COLO829 (cell line): ENCODE data around the gene TUBB1.

Experiments
- DNase-seq: peaks from one replicate; pipeline ENCODE4 v3.0.0; 2012; ENCODE audit warnings: low spot score

Gene TUBB1

DNA sequence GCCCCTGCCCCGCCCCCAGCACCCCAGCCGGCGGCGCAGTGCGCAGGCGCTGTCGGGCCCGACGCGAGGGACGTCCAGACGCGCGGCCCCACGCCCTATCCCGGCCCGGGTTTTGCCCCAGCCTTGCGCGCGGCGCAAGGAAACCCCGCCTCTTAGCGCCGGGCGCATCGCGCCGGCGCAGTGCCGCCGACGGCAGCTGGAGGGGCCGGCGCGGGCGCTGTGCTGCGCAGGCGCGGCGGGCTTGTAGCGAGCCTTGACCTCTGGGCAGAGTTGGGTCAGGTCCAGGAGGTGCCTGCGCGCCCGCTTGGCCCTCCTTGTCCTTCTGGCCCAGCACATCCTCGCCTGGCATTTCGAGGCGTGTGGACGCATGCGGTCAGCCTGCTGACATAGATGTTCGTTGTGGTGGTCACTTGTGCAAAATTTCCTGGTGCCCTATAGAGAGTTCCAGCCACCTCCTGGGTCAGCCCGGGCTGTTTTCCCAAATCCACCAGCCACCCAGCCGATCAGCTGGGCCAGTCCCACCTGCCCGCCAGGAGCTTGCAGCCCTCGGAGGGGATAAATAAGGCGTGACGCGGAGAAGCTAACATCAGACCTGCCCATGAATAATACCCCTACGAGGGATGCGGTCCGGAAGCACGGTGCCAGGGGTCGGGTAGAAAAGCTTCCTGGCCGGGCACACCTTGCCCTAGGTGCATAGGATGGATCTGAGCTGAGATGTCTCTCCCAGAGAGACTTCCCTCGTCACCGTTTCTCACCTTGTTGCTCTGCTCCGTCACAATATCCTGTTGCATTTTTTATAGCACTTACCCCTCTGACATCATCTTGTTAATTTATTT, 23.8 kb downstream of the TUBB1 start:
- peak; percentile 99 for DNase-seq

DNA sequence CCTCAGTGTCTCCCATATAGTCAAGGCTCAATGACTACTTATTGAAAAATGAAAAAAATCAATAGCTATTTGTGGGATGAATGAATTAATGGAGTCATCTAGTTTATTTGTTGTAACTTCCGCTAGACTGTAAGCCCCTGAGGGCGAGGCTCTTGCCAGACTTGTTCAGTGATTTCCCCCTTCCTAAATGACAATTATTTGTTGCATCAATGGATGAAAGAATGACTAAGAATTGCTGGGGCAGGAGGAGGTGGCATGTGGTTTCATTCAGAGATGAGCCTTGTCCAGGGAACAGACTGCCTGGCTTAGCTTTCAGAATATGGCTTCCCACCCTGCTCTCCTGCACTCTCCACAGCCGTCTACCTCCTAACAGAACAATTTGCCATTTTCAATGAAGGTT, 24.5 kb downstream of the TUBB1 start:
- DNase-seq = peak; percentile 63

DNA sequence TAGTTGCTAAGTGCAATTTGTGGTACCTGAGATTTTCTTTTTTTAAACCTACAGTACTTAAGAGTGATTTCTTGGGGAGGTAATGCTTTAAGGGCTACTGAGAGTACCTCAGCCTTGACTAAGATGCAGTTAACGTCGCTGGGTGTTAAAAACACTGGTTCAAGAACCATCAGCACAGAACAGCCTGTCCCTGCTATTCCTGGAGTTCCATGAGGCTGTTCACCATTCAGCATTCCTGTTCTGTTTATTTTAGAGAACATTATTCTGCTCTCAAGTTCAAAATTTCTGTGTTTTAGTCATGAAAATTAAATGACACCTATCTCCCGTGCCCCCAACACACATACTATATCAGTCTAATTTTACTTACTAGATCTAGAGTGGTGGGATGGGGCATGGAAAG, 25.1 kb downstream of the TUBB1 start:
- DNase-seq = no peak

DNA sequence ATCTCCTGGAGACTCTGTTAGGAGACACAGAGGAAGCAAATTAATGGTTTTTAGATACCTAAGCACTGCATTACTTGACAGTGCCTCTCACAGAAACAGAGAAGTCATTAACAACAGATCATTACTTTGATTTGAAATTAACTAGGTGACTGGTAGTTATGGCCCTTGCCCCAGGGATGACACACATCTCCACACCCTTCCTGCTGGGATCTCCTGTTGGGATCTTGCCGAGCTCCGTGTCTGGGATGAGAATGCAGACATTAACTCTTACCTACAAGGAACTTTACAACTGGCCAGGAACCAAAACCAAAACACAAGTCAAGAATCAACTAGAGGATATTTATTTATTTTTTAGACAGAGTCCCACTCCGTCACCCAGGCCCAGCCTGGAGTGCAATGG, 25.6 kb downstream of the TUBB1 start:
- no peak for DNase-seq

DNA sequence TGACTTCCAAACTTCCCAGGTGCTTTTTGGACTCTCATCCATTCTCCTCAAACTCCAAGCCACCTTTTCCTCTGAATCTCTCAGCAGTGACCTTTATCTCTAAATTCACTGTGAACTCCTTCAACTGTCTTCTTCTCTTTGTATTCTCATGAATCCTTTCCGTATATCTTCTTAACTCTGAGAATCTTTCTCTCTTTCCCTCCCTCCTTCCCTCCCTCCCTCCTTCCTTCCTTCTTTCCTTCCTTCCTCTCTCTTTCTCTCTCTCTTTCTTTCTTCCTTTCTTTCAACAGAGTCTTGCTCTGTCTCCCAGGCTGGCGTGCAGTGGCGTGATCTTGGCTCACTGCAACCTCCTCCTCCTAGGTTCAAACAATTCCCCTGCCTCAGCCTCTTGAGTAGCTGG, 27.6 kb downstream of the TUBB1 start:
- no peak for DNase-seq

DNA sequence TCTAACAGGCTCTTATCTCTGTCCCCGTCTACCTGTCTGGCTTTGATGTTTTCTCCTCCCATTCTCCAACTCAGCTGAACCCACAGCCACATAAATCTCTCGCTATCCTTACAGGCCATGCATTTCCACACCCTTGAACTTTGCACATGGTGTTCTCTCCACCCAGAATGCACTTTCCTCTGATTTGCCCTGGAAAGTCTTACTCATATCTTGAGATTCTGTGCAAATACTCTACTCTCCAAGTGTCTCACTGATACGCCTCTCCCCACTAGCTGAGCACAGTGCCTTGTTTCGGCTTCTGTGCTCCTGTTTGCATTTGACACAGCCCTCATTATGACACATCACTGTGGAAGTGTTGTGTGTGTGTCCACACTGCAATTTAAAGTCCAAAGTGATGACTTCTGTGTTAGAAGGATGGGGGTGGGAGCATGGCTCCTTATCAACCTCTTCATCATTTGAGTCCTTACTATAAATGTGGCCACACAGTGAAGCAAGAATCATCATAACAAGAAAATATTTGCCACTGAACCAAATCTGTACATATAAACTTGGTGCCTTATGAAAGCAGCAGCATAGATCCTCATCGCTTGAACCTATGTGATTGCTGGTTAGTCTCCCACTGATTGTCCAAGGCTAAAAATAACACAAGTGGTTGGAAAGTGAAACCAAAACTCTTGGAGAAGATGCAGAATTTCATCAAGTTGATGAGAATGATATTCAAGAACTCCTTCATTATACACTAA, 28.9 kb downstream of the TUBB1 start:
- DNase-seq = no peak

DNA sequence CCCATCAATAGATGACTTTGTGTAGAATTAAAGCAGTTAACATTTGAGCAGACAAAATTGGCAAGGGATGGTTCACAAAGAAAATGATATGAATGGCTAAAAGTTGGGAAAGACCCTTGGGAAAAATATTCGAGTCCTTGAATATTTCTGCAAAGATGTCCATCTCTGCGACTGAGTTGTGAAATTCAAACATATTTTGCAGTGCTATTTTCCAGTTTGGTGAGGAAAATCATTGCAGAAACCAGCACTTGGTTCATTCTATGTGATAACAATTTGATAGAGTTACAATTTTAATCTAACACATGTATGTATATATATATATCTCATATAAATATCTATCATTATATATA, 29.4 kb downstream of the TUBB1 start:
- DNase-seq = no peak

DNA sequence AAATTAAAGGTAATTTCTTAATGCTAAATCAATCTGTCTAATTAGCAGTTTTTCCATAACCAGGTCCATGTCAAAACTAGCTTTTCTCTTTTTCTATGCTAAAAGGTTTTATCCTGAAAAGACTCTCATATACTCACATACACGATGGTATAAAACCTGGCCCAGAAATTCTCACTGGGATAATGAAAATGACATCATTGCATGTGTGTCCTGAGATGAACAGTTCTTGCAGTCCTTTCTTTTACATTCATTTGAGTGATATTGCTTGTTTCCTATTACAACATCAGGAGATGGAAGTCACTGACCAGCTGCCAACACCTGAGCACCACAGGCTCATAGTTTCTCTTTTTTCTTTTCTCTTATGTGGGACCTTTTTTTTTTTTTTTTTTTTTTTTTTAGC, 31.2 kb downstream of the TUBB1 start:
- DNase-seq = no peak

DNA sequence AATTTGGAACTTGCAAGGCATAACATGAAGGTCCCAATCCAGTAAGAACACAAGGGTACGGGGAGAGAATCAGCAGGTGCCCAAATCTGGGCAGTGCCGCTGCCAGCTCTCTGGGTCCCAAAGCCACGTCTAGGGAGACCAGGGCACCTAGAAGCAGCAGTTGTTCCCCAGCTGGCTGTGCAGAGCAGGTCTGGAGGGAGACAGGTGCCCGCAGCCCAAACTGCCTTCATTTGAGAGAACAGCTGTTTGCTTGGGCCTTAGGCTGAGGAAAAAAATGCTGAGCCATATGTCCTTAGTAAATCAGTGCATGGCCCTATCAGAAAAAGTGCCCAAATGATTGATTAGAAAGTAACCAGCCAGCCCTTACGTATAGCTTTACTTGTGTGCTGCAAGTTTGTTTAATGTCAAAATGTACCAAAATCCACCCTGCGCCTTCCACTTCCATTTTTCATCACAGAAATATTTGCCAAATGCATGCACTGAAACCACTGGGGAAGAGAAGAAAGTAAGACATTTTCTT, 32.5 kb downstream of the TUBB1 start:
- no peak for DNase-seq

DNA sequence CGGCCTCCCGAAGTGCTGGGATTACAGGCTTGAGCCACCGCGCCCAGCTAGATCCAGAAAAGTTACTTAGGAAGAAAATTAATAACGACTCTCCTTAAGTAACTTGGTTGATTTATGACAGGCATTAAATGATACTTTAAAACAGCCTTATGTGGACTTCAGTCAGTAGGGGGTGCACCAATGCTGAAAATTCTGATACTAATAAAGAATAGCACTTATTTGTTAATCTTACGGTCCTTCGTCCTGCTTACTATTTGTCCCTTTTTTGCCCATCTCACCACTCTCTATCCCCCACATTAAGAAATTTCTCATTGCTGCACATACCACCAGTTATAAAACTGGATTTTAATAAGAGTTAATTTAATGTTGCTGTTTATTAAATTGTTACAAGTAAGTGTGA, 36.1 kb downstream of the TUBB1 start:
- DNase-seq = peak; percentile 40

DNA sequence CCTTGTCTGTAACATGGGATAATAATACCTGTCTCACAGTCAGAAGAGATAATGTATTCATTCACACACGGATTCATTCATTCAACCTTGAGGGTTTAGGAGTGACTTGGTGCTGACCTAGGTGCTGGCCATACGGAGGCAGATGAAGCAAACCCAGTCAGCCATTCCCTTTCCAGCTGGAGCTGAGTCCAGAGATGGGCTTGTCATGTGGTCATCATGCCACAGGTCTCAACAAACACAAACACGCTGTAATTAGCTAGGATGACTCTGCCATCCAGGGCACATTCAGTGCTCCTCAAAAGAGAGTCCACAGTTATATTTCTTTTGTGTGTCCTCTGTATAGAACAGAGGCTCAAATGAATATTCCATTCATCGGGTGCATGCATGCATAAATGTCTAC, 42.9 kb downstream of the TUBB1 start:
- DNase-seq = no peak

DNA sequence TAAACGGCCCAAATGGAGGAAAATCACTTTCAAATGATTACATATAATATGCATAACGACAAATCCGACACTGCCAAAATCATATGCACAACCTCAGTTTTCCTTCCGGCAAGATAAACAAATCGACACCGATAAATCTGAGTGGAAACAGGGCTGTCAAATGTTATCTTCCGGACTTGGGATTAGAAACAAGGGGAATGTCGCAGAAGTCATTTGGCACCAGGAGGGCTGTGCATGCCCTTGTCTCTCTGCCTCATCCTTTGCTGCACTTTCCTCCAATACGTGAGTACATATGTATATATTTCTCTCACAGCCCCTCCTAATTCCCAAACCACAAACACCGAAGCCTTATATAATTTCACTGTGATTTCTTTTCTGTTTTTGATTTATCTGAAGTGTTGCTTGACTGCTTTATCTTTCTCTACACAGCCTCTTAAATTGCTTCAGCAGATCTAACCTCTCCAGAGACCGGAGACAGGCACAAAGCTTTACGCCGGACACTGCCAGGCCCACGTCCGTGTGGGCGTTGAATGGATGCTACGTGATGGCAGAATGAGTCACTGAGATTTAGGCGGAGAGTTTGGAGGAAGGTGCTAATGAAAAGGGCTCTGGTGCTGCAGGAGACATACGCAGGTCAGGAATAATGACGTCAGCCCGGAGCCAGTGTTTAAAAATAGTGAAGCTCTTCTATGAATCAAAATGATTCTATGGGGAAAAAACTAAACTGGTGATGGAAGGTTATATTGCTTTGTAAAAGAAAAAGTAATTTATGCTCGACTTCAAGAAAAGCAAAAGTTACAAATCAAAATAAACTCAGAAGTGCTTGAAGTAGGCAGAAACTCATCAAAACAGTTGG, 44.4 kb downstream of the TUBB1 start:
- peak; percentile 96 for DNase-seq

DNA sequence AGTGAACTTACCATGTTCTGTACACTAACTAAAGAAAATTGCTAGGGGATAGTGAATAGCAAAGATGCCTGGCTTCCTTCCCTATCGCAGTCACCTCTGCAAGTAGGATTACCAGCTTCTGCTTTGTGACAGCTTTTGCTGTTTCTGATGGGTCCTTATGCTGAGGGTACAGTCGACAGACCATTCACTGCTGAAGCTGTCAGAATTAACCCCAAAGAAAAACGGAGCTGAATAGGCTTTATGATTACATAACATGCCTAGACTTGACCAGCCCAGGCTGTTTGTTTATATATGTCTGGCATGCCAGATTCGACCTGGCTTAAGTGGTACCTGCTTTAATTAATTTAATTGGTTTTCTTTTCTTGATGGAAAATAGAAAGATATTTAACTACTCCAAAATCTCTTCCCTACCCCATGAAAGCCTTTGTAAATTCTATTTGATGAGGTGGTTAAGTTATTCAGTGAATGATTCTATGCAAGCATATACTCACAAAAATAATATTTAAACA, 45.0 kb downstream of the TUBB1 start:
- DNase-seq = no peak

DNA sequence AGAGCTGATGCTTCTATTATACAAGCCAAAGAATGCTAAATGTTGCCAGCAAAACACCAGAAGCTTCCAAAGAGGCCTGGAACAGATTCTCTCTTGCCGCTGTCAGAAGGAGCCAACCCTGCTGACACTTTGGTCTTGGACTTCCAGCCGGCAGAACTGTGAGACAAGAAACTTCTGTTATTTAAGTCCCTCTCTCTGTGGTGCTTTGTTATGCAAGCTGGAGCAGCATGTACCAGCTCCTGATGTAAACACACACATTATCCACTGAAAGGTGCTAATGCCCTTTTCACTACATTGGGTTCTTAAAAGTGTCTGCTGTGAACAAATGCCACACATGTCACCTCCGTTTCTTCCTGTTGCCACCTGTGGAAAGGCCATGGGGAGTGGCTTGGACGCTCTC, 49.3 kb downstream of the TUBB1 start:
- DNase-seq = no peak

DNA sequence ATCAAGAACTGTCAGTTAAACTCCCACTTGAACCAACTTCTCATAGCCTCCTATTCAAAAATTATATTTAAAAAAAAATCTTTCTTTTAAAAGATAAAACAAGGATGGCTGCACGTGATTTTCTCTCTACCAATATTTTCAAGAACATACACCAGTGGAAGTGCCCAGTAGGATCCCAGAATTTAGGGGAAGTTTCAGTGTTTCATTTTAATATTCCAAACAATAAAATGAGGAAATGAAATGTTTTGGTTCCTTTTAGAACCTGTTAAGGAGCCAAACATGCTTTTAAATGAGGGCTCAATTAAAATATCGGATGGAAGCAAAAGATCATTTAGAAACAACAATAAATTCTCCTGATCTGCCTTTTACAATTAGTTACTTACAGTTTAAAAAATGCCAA, 49.8 kb downstream of the TUBB1 start:
- DNase-seq = no peak

DNA sequence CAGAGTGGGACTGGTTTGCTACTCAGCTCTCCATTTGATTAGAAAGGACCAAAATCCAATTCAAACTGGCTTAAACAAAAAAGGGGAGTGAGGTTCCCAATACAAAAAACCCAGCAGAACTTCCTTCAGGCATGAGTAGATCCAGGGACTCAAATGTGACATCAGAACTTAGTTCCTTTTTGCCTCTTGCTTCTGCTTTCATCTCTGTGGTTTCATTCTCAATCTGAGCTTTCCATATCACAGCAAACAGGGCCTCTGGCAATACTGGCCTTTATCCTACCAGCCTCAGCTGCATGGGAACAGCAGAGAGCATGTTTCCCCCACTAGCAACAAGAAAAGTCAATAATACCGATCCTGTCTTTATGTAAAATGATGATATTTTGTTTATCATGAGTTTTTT, 52.0 kb downstream of the TUBB1 start:
- no peak for DNase-seq

DNA sequence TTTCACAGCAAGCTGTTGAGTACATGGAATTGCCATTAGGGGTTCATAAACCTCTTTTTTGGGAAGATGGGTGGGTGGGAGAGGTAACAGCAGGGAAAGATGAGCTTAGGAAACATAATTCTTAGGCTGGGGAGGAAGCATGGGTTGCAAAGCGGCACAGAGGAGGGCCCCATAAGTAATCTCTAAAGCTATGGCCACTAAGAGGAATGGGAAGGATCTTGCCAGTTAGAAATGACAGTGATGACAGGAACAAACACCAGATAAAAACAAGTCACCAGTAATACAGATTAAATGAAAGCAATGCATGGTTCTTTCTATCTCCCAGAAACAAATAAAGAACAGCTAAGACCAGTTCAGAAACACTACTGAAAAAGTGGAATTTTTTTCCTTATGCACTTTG, 54.4 kb downstream of the TUBB1 start:
- DNase-seq = no peak

DNA sequence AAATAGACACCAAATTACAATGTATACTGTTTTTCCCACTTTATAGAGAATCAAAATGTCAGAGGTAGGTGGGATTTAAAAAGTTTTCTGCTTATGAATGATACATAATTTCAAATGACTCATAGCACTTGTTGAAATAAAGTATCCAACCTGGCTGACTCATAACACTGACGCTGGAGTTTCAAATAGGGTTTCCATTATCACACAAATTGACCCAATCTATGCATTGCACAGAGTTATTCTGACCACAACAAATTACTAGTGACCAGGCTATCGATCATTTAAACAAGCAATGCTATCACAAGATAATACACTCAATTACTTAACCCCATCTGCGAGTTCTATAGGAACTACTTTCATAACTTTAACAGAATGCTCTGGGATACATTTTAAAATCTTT, 55.2 kb downstream of the TUBB1 start:
- peak; percentile 48 for DNase-seq

DNA sequence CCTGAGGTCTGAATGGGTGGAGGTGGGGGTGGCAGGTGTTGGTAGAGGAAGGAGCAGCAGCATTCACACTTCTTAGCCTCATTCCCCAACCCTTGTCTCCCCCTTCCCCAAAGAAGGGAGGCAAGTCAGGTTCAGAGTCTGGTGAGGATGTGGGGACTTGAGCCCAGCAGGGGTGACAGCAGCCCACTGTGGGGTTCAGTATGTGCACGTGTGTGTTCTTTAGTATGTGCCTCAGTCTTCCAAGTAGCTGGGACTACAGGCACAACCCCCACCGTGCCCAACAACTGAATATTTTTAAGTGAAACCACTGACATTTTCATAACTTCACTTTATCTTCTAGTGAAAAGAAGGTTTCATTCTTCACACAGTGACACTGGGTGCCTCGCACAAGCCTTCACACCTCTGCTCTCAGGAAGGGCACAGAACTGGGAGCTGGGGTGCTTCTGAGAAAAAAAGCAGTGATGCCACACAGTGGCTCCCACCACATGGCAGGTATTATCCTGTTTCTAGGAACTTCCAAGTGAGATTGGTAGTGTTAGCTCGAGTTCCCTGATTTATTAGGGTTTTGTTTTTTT, 56.8 kb downstream of the TUBB1 start:
- no peak for DNase-seq
